Measurements from ENCODE around the gene IRX3.

The IRX3 gene

GRCh38 chr16:54290833-54291655, 4.5 kb upstream of the IRX3 start:
- DNase-seq, result no peak

- DNase-seq, result no peak
These were observed 3.6 kb upstream of the IRX3 start for GRCh38 chr16:54289945-54290832.

- no peak for DNase-seq
These were observed 2.8 kb upstream of the IRX3 start for GRCh38 chr16:54289242-54289944.

GRCh38 chr16:54288835-54289241, 2.3 kb upstream of the IRX3 start:
- DNase-seq, result no peak

GRCh38 chr16:54288030-54288834, 1.6 kb upstream of the IRX3 start:
- DNase-seq, result no peak

GRCh38 chr16:54287131-54288029, 793 bp upstream of the IRX3 start:
- DNase-seq, result no peak

GRCh38 chr16:54286090-54286365, 559 bp downstream of the IRX3 start:
- no peak for DNase-seq

GRCh38 chr16:54285414-54286089, 1.0 kb downstream of the IRX3 start:
- no peak for DNase-seq

GRCh38 chr16:54284931-54285413, 1.6 kb downstream of the IRX3 start:
- DNase-seq, result no peak

- DNase-seq, result no peak
These were observed 2.2 kb downstream of the IRX3 start for GRCh38 chr16:54284319-54284930.

- no peak for DNase-seq
These were observed 2.8 kb downstream of the IRX3 start for GRCh38 chr16:54283725-54284318.

GRCh38 chr16:54282928-54283724, 3.5 kb downstream of the IRX3 start:
- DNase-seq, result no peak

- DNase-seq, result no peak
These were observed 4.2 kb downstream of the IRX3 start for GRCh38 chr16:54282202-54282927.

- no peak for DNase-seq
These were observed 4.9 kb downstream of the IRX3 start for GRCh38 chr16:54281535-54282201.

GRCh38 chr16:54280751-54281150, 5.8 kb downstream of the IRX3 start:
- no peak for DNase-seq

GRCh38 chr16:54277845-54278703, 8.5 kb downstream of the IRX3 start:
- no peak for DNase-seq

GRCh38 chr16:54275956-54276355, 10.6 kb downstream of the IRX3 start:
- no peak for DNase-seq
